Upper lobe of right lung (tissue), 1 donor: Measurements from ENCODE around the gene STK39. TPM values are rescaled to one million over a fixed set of nuclear protein-coding genes. Genes with fewer than 3 reads are reported as not detected.

Source experiments
- ATAC-seq: fragments of 200-7000 bp; cut with Tn5 transposase; one replicate; pipeline ENCODE4 v1.9.1; 2020; ENCODE audit warnings: mild to moderate bottlenecking, moderate library complexity
- DNase-seq: peaks from one replicate; pipeline ENCODE4 v3.0.0-alpha.2; 2020
- H3K27ac ChIP-seq: fragments of 200-600 bp; one replicate; pipeline ENCODE4 v1.8.0; 2022
- H3K27me3 ChIP-seq: fragments of 200-600 bp; one replicate; pipeline ENCODE4 v1.8.0; 2022; ENCODE audit warnings: mild to moderate bottlenecking
- H3K36me3 ChIP-seq: fragments of 200-600 bp; one replicate; pipeline ENCODE4 v1.8.0; 2022
- H3K4me1 ChIP-seq: fragments of 200-600 bp; one replicate; pipeline ENCODE4 v1.8.0; 2022
- H3K4me3 ChIP-seq: fragments of 200-600 bp; one replicate; pipeline ENCODE4 v1.8.0; 2022; ENCODE audit warnings: mild to moderate bottlenecking
- H3K9me3 ChIP-seq: fragments of 200-600 bp; one replicate; pipeline ENCODE4 v1.8.0; 2022
- intact Hi-C: fragments of 100-400 bp; cut with DNase I; formaldehyde crosslinking; loops from one replicate; pipeline ENCODE4 v1.11.0; 2022
- total RNA-seq: library from RNA; stranded (reverse); fragmentation: NEBNext Ultra II Directional; extraction: Animal tissue kit (Norgen Biotek cat#: 25700); gene quantifications from one replicate; pipeline ENCODE4 v1.2.1, GENCODE V29; 2021
- TF ChIP-seq, protein P1 (sequence below): fragments of 200-600 bp; IDR thresholded peaks from one replicate; pipeline ENCODE4 v1.8.0; 2022; ENCODE audit warnings: antibody characterized with exemption
- donor health status: DM: no; HTN: yes; CAD: no; lungs with severe emphysema.

STK39 gene
- total RNA-seq, 1 donor from 2014 or later: 13.2 TPM

DNA sequence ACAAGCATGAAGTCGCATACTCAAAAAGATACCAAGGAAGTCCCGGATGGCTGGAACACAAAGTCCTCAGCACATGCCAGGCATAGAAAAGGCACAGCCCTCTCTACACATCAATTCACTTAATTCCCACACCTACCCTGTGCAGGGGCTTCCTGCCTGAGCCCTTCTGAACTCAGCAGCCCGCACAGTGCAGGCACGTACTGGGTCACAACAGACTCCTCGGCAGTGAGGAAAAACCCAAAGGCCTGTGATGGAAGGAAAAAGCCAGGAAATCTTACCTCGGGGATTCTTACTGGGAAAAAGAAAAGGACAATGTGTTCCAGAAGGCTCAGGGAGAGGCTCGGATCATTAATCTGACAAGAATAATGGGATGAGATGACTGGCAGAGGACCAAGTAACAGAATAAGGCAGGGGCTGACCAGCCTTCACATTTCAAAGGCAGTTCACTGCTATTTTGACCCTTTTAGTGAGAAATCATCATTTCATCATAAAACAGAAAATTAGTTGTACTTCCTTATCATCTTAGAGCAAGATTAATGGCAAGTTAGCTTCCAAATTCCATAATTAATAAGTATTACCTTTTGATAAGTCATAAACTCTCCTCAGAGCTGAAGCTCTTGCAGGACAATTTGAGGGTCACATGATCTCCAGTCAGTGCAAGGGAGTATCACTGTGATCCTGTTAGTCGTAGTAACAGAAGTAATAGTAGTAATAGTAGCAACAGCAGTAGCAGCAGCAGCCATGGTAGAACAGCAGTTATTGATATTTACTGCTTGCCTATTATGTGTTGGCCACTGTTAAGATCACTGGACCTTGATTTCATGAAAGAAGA, 87.4 kb downstream of the STK39 start:
- Histone ChIP-seq H3K27me3 (no peaks in the 10 kb centered on the region), H3K4me3 (no peak overlapping the region), H3K9me3 (no peaks in the 10 kb centered on the region), H3K36me3 (peaks cover 5% of the 10 kb centered on the region), H3K4me1 (no peaks in the 10 kb centered on the region), H3K27ac (no peak overlapping the region)
- DNase-seq (no peak), ATAC-seq (no peak)
- intact Hi-C loops: no loop called here
- TF ChIP-seq, protein P1, sequence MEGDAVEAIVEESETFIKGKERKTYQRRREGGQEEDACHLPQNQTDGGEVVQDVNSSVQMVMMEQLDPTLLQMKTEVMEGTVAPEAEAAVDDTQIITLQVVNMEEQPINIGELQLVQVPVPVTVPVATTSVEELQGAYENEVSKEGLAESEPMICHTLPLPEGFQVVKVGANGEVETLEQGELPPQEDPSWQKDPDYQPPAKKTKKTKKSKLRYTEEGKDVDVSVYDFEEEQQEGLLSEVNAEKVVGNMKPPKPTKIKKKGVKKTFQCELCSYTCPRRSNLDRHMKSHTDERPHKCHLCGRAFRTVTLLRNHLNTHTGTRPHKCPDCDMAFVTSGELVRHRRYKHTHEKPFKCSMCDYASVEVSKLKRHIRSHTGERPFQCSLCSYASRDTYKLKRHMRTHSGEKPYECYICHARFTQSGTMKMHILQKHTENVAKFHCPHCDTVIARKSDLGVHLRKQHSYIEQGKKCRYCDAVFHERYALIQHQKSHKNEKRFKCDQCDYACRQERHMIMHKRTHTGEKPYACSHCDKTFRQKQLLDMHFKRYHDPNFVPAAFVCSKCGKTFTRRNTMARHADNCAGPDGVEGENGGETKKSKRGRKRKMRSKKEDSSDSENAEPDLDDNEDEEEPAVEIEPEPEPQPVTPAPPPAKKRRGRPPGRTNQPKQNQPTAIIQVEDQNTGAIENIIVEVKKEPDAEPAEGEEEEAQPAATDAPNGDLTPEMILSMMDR: no peak

GRCh38 chr2:168158586-168158985, 88.8 kb downstream of the STK39 start:
- ATAC-seq (peak; percentile 16), DNase-seq (no peak)
- no peak overlapping the region for H3K27ac ChIP-seq
- no peaks in the 10 kb centered on the region for H3K27me3 ChIP-seq
- peaks cover 5% of the 10 kb centered on the region for H3K36me3 ChIP-seq
- intact Hi-C loops: no loop called here
- H3K9me3 ChIP-seq: no peaks in the 10 kb centered on the region
- H3K4me1 ChIP-seq: peaks cover 3% of the 10 kb centered on the region
- TF ChIP-seq, protein P1: no peak
- H3K4me3 ChIP-seq: no peak overlapping the region

- TF ChIP-seq, protein P1: no peak
- intact Hi-C loops: no loop called here
- peaks cover 3% of the 10 kb centered on the region for H3K4me1 ChIP-seq
- ATAC-seq (no peak), DNase-seq (no peak)
- no peaks in the 10 kb centered on the region for H3K9me3 ChIP-seq
- no peak overlapping the region for H3K4me3 ChIP-seq
- H3K36me3 ChIP-seq: peaks cover 5% of the 10 kb centered on the region
- no peaks in the 10 kb centered on the region for H3K27me3 ChIP-seq
- no peak overlapping the region for H3K27ac ChIP-seq
Observed at GRCh38 chr2:168157926-168158325, 89.5 kb downstream of the STK39 start.

DNA sequence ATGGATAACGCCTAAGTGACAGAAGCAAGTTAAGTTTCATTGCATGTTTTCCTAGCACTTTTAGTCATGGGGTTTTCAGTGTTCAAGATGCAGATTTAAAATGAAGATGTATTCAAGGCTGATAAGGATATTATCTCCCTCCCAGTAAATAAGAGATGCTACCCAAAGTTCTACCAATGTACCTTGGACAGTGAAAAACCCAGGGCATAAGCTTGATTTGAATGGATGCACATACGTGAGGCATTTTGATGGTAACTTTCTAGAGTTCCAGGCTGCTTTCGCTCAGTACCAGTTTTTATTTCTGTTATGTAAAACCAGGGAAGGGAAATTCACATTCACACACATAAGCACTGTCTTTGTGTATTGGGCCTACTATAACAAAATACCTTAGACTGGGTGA, 90.3 kb downstream of the STK39 start:
- no peak for ATAC-seq
- TF ChIP-seq, protein P1: no peak
- H3K36me3 ChIP-seq: peaks cover 5% of the 10 kb centered on the region

DNA sequence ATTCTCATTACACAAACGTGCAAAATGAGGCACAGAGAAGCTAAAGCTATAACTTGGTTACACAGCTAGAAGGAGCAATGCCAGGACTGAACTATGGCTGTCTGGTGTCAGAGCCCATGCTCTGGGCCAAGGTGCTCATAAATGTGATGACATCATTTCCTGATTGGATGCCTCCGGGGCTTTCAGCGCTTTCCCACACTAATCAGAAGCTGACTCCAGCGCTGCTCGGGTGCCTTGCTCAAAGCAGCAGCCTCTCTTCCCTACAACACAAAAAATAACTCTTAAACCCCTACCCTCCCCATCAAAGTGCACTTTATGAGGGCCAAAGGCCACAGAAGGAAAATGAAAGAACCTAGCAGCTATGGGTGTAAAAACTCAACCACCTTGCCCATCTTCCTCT, 90.7 kb downstream of the STK39 start:
- Histone ChIP-seq H3K4me3 (no peak overlapping the region), H3K9me3 (no peaks in the 10 kb centered on the region), H3K27ac (no peak overlapping the region), H3K36me3 (peaks cover 5% of the 10 kb centered on the region), H3K27me3 (no peaks in the 10 kb centered on the region), H3K4me1 (peaks cover 3% of the 10 kb centered on the region)
- no peak for DNase-seq
- intact Hi-C loops: no loop called here
- TF ChIP-seq, protein P1: no peak
- ATAC-seq: no peak

More for the DNA sequence above, 90.3 kb downstream of the STK39 start:
- H3K4me1 ChIP-seq: peaks cover 3% of the 10 kb centered on the region
- no peaks in the 10 kb centered on the region for H3K27me3 ChIP-seq
- intact Hi-C loops: no loop called here
- H3K27ac ChIP-seq: no peak overlapping the region
- H3K9me3 ChIP-seq: no peaks in the 10 kb centered on the region
- no peak overlapping the region for H3K4me3 ChIP-seq
- no peak for DNase-seq
